Limb (tissue), 2 donors: ENCODE results near the gene POM121L2.
"Not testable (repeated sequence)": the region's sequence is repeated elsewhere in the genome, so short reads cannot be mapped to it uniquely, and the experiment has no call there.

Experiments used
- DNase-seq, 2 donors: peaks; one replicate each; pipeline ENCODE4 v3.0.0-alpha.2; 2016; ENCODE audit errors: extremely low spot score in 2 of 2

Gene POM121L2

GRCh38 chr6:27294409-27294808 is 17.7 kb downstream of the POM121L2 start:
- no peak for DNase-seq

GRCh38 chr6:27293436-27294098 is 18.5 kb downstream of the POM121L2 start:
- no peak for DNase-seq

- DNase-seq = no peak
Observed at GRCh38 chr6:27290850-27291208, 21.2 kb downstream of the POM121L2 start.

- DNase-seq = no peak
Observed at GRCh38 chr6:27290065-27290849, 21.8 kb downstream of the POM121L2 start.

GRCh38 chr6:27288136-27289044 is 23.7 kb downstream of the POM121L2 start:
- no peak for DNase-seq

GRCh38 chr6:27287751-27288135 is 24.3 kb downstream of the POM121L2 start:
- DNase-seq = no peak

- no peak for DNase-seq
Observed at GRCh38 chr6:27286141-27286540, 25.9 kb downstream of the POM121L2 start.

GRCh38 chr6:27283279-27283678 is 28.8 kb downstream of the POM121L2 start:
- DNase-seq = no peak

GRCh38 chr6:27281569-27281968 is 30.5 kb downstream of the POM121L2 start:
- DNase-seq = no peak

- no peak for DNase-seq
Observed at GRCh38 chr6:27281105-27281539, 31.0 kb downstream of the POM121L2 start.

- DNase-seq = no peak
Observed at GRCh38 chr6:27280540-27281000, 31.5 kb downstream of the POM121L2 start.

GRCh38 chr6:27280064-27280539 is 32.0 kb downstream of the POM121L2 start:
- peak; percentile 32 to 51 for DNase-seq

GRCh38 chr6:27279513-27280063 is 32.5 kb downstream of the POM121L2 start:
- DNase-seq = no peak

GRCh38 chr6:27275025-27275956 is 36.8 kb downstream of the POM121L2 start:
- DNase-seq = no peak

- DNase-seq = no peak
Observed at GRCh38 chr6:27273783-27274182, 38.3 kb downstream of the POM121L2 start.

- no peak for DNase-seq
Observed at GRCh38 chr6:27268803-27269202, 43.3 kb downstream of the POM121L2 start.

- DNase-seq = no peak
Observed at GRCh38 chr6:27267857-27268434, 44.1 kb downstream of the POM121L2 start.

- DNase-seq = not testable (repeated sequence)
Observed at GRCh38 chr6:27267003-27267402, 45.1 kb downstream of the POM121L2 start.

GRCh38 chr6:27263886-27264285 is 48.2 kb downstream of the POM121L2 start:
- no peak for DNase-seq

- no peak for DNase-seq
Observed at GRCh38 chr6:27260836-27261375, 51.2 kb downstream of the POM121L2 start.
